ENCODE results near the gene GRIA1. TPM values are rescaled to one million over a fixed set of nuclear protein-coding genes. Genes with fewer than 3 reads are reported as not detected.

GRIA1 gene
- total RNA-seq, 2 donors from 2014 or later, result 2.7 TPM; not detected in 1

- TF ChIP-seq CTCF (IDR thresholded peaks at IDR 0.05), result no peak
- TF ChIP-seq POLR2AphosphoS5 (IDR thresholded peaks at IDR 0.05), result no peak
- TF ChIP-seq POLR2A (IDR thresholded peaks at IDR 0.05), result no peak
- H3K4me1 ChIP-seq (replicated peaks), result no peaks in the 10 kb centered on the region
- no peaks in the 10 kb centered on the region for H3K9me3 ChIP-seq
- H3K4me3 ChIP-seq, result no peak overlapping the region
- no peak for DNase-seq (ENCODE audit: low spot score)
- 73% methylated on average over 4 of the region's 4 CpGs for whole genome bisulfite sequencing
- no peak overlapping the region for H3K27ac ChIP-seq
- H3K36me3 ChIP-seq, result no peaks in the 10 kb centered on the region
- intact Hi-C loops (cut with DNase I), result no loop called here
- no peaks in the 10 kb centered on the region for H3K27me3 ChIP-seq (replicated peaks; ENCODE audit: insufficient read depth)
These were observed 7.0 kb upstream of the GRIA1 start for GRCh38 chr5:153483482-153483881.

GRCh38 chr5:153485641-153486040 is 4.8 kb upstream of the GRIA1 start:
- TF ChIP-seq POLR2A (IDR thresholded peaks at IDR 0.05), result no peak
- DNase-seq (ENCODE audit: low spot score), result no peak
- intact Hi-C loops (cut with DNase I), result no loop called here
- Histone ChIP-seq H3K4me1 (replicated peaks) (no peaks in the 10 kb centered on the region), H3K27ac (no peak overlapping the region), H3K4me3 (no peak overlapping the region), H3K27me3 (replicated peaks; ENCODE audit: insufficient read depth) (peaks cover under 1% of the 10 kb centered on the region), H3K9me3 (no peaks in the 10 kb centered on the region), H3K36me3 (no peaks in the 10 kb centered on the region)
- 68% methylated on average over 2 of the region's 2 CpGs for WGBS

- Histone ChIP-seq H3K9me3 (no peaks in the 10 kb centered on the region), H3K27me3 (replicated peaks; ENCODE audit: insufficient read depth) (peaks cover 4% of the 10 kb centered on the region), H3K4me3 (no peak overlapping the region), H3K27ac (no peak overlapping the region), H3K36me3 (no peaks in the 10 kb centered on the region), H3K4me1 (replicated peaks) (no peaks in the 10 kb centered on the region)
- WGBS, result 40% methylated on average over 2 of the region's 2 CpGs
- TF ChIP-seq CTCF (IDR thresholded peaks at IDR 0.05) (no peak), POLR2AphosphoS5 (IDR thresholded peaks at IDR 0.05) (no peak), POLR2A (IDR thresholded peaks at IDR 0.05) (no peak)
- intact Hi-C loops (cut with DNase I), result no loop called here
- no peak for DNase-seq (ENCODE audit: low spot score)
These were observed 3.7 kb upstream of the GRIA1 start for GRCh38 chr5:153486771-153487170.

- Histone ChIP-seq H3K9me3 (no peaks in the 10 kb centered on the region), H3K27ac (no peak overlapping the region)
- intact Hi-C loops (cut with DNase I), result loop anchor here (5.0 kb wide), 1 partner anchor 478 kb away; no protein-coding TSS in a partner anchor
These were observed 859 bp upstream of the GRIA1 start for GRCh38 chr5:153489611-153490010.

GRCh38 chr5:153491038-153491744 is 721 bp downstream of the GRIA1 start:
- WGBS, result 23% methylated on average over 14 of the region's 14 CpGs
- TF ChIP-seq POLR2A (IDR thresholded peaks at IDR 0.05) (no peak), CTCF (IDR thresholded peaks at IDR 0.05) (no peak), POLR2AphosphoS5 (IDR thresholded peaks at IDR 0.05) (no peak)
- H3K4me3 ChIP-seq, result no peak overlapping the region
- intact Hi-C loops (cut with DNase I), result loop anchor here (5.0 kb wide), 1 partner anchor 476 kb away; no protein-coding TSS in a partner anchor
- H3K36me3 ChIP-seq, result no peaks in the 10 kb centered on the region
- no peaks in the 10 kb centered on the region for H3K4me1 ChIP-seq (replicated peaks)
- peaks cover 8% of the 10 kb centered on the region for H3K27me3 ChIP-seq (replicated peaks; ENCODE audit: insufficient read depth)
- no peaks in the 10 kb centered on the region for H3K9me3 ChIP-seq
- no peak overlapping the region for H3K27ac ChIP-seq
- no peak for DNase-seq (ENCODE audit: low spot score)

More at GRCh38 chr5:153489611-153490010, 859 bp upstream of the GRIA1 start:
- H3K4me1 ChIP-seq (replicated peaks), result no peaks in the 10 kb centered on the region
- peaks cover 8% of the 10 kb centered on the region for H3K27me3 ChIP-seq (replicated peaks; ENCODE audit: insufficient read depth)
- WGBS, result 52% methylated on average over 3 of the region's 3 CpGs
- no peak overlapping the region for H3K4me3 ChIP-seq
- TF ChIP-seq POLR2AphosphoS5 (IDR thresholded peaks at IDR 0.05) (no peak), POLR2A (IDR thresholded peaks at IDR 0.05) (no peak), CTCF (IDR thresholded peaks at IDR 0.05) (no peak)
- no peak for DNase-seq (ENCODE audit: low spot score)
- no peaks in the 10 kb centered on the region for H3K36me3 ChIP-seq
